ENCODE data around the gene DLK2.
"Not testable (repeated sequence)": the region's sequence is repeated elsewhere in the genome, so short reads cannot be mapped to it uniquely, and the experiment has no call there.

DLK2 gene

GRCh38 chr6:43455531-43456428, at the start of gene DLK2:
DLK2 (minus strand) TSS chr6:43455548; CDS start chr6:43454825, 723 bp downstream.
- DNase-seq (ENCODE audit: low read depth in 2 of 2) = peak; percentile 43 to 46

GRCh38 chr6:43503443-43503842, 48.1 kb upstream of the DLK2 start:
- DNase-seq (ENCODE audit: low read depth in 2 of 2) = no peak

- no peak for DNase-seq (ENCODE audit: low read depth in 2 of 2)
Measured at GRCh38 chr6:43502666-43503065, 47.3 kb upstream of the DLK2 start.

GRCh38 chr6:43500921-43501320, 45.6 kb upstream of the DLK2 start:
- no peak for DNase-seq (ENCODE audit: low read depth in 2 of 2)

GRCh38 chr6:43499028-43499815, 43.9 kb upstream of the DLK2 start:
- DNase-seq (ENCODE audit: low read depth in 2 of 2) = no peak

- not testable (repeated sequence) for DNase-seq (ENCODE audit: low read depth in 2 of 2)
Measured at GRCh38 chr6:43498291-43498690, 42.9 kb upstream of the DLK2 start.

- no peak for DNase-seq (ENCODE audit: low read depth in 2 of 2)
Measured at GRCh38 chr6:43497689-43498088, 42.3 kb upstream of the DLK2 start.

- DNase-seq (ENCODE audit: low read depth in 2 of 2) = no peak
Measured at GRCh38 chr6:43497129-43497396, 41.7 kb upstream of the DLK2 start.

- DNase-seq (ENCODE audit: low read depth in 2 of 2) = no peak
Measured at GRCh38 chr6:43496370-43497128, 41.2 kb upstream of the DLK2 start.

- DNase-seq (ENCODE audit: low read depth in 2 of 2) = no peak
Measured at GRCh38 chr6:43495409-43495941, 40.1 kb upstream of the DLK2 start.

GRCh38 chr6:43494766-43495165, 39.4 kb upstream of the DLK2 start:
- DNase-seq (ENCODE audit: low read depth in 2 of 2) = no peak

GRCh38 chr6:43494321-43494720, 39.0 kb upstream of the DLK2 start:
- DNase-seq (ENCODE audit: low read depth in 2 of 2) = no peak

GRCh38 chr6:43493833-43494232, 38.5 kb upstream of the DLK2 start:
- DNase-seq (ENCODE audit: low read depth in 2 of 2) = no peak

GRCh38 chr6:43493230-43493629, 37.9 kb upstream of the DLK2 start:
- no peak for DNase-seq (ENCODE audit: low read depth in 2 of 2)

- DNase-seq (ENCODE audit: low read depth in 2 of 2) = no peak
Measured at GRCh38 chr6:43492673-43493072, 37.3 kb upstream of the DLK2 start.

- no peak for DNase-seq (ENCODE audit: low read depth in 2 of 2)
Measured at GRCh38 chr6:43491750-43492661, 36.7 kb upstream of the DLK2 start.

GRCh38 chr6:43490523-43490939, 35.2 kb upstream of the DLK2 start:
- DNase-seq (ENCODE audit: low read depth in 2 of 2) = no peak

- DNase-seq (ENCODE audit: low read depth in 2 of 2) = no peak
Measured at GRCh38 chr6:43489277-43490072, 34.1 kb upstream of the DLK2 start.

- DNase-seq (ENCODE audit: low read depth in 2 of 2) = no peak
Measured at GRCh38 chr6:43488667-43489276, 33.4 kb upstream of the DLK2 start.

All from stimulated activated CD4-positive, alpha-beta T cell treated with anti-CD3 and anti-CD28 coated beads, Interleukin-4, amount 100 ng/mL, for 48 hours (primary cell).